Naive thymus-derived CD4-positive, alpha-beta T cell (primary cell): ENCODE data around the gene USH1G. TPM values are rescaled to one million over a fixed set of nuclear protein-coding genes. Genes with fewer than 3 reads are reported as not detected.

Experiments used
- ATAC-seq: fragments of 150-1000 bp; cut with Tn5 transposase; 2 replicates; pipeline ENCODE4 v1.10.0; 2021; ENCODE audit warnings: mild to moderate bottlenecking, moderate library complexity
- CTCF ChIA-PET: fragments of 350-600 bp; sonication (Branson Sonifier 250); formaldehyde crosslinking; loops from one replicate; lab custom pipeline; 2021; ENCODE audit warnings: antibody characterized with exemption; lab: Charles Lee
- POLR2A ChIA-PET: fragments of 350-600 bp; sonication (Branson Sonifier 250); formaldehyde crosslinking; loops from one replicate; lab custom pipeline; 2021; ENCODE audit warnings: antibody characterized with exemption, inconsistent platforms; lab: Charles Lee
- DNase-seq, 9 donors: peaks; one replicate each; pipeline versions ENCODE4 v3.0.0 to v3.0.0-alpha.2; 2020 to 2022; ENCODE audit warnings: mixed read lengths in 1 of 9
- H3K27ac ChIP-seq: one replicate; pipeline ENCODE4 v1.7.0; 2013; ENCODE audit warnings: mild to moderate bottlenecking, low read depth, low read length, moderate library complexity
- H3K27me3 ChIP-seq, 2 donors: one replicate each; pipeline ENCODE4 v1.7.0; 2013; ENCODE audit warnings: low read length in 2 of 2, mild to moderate bottlenecking in 2 of 2, moderate library complexity in 2 of 2; ENCODE audit not compliant: control insufficient read depth in 2 of 2, insufficient read depth in 2 of 2
- H3K36me3 ChIP-seq, 3 experiments: 1 replicate in 2 of 3; 2 replicates in 1 of 3; pipeline ENCODE4 v1.7.0; 2013; ENCODE audit warnings: low read length in 3 of 3, mild to moderate bottlenecking in 3 of 3, moderate library complexity in 1 of 3; ENCODE audit not compliant: insufficient read depth in 3 of 3, control insufficient read depth in 2 of 3
- H3K4me1 ChIP-seq, 2 donors: one replicate each; pipeline ENCODE4 v1.7.0; 2013; ENCODE audit warnings: low read length in 2 of 2, mild to moderate bottlenecking in 2 of 2, moderate library complexity in 1 of 2; ENCODE audit not compliant: control insufficient read depth in 2 of 2, insufficient read depth in 2 of 2
- H3K4me3 ChIP-seq: 2 replicates; pipeline ENCODE4 v1.7.0; 2013; ENCODE audit warnings: mild to moderate bottlenecking, low read length
- H3K9me3 ChIP-seq, 3 experiments: 1 replicate in 2 of 3; 2 replicates in 1 of 3; pipeline ENCODE4 v1.7.0; 2013; ENCODE audit warnings: low read length in 3 of 3; ENCODE audit not compliant: control insufficient read depth in 2 of 3
- H3K27ac Mint-ChIP-seq, 9 donors: one replicate each; pipeline ENCODE4 v1.8.0; 2020 to 2022; ENCODE audit warnings: mixed read lengths in 9 of 9, mild to moderate bottlenecking in 8 of 9, moderate library complexity in 5 of 9, inconsistent platforms in 2 of 9
- H3K27me3 Mint-ChIP-seq, 5 donors: one replicate each; pipeline ENCODE4 v1.8.0; 2021 to 2022; ENCODE audit warnings: mixed read lengths in 5 of 5, mild to moderate bottlenecking in 1 of 5
- H3K36me3 Mint-ChIP-seq, 5 donors: one replicate each; pipeline ENCODE4 v1.8.0; 2020 to 2022; ENCODE audit warnings: mixed read lengths in 5 of 5, mild to moderate bottlenecking in 3 of 5, inconsistent platforms in 1 of 5
- H3K4me1 Mint-ChIP-seq, 7 donors: one replicate each; pipeline ENCODE4 v1.8.0; 2020 to 2022; ENCODE audit warnings: mixed read lengths in 7 of 7, mild to moderate bottlenecking in 3 of 7, inconsistent platforms in 1 of 7
- H3K4me3 Mint-ChIP-seq, 10 donors: one replicate each; pipeline ENCODE4 v1.8.0; 2020 to 2022; ENCODE audit warnings: mild to moderate bottlenecking in 10 of 10, mixed read lengths in 10 of 10, moderate library complexity in 6 of 10, inconsistent platforms in 2 of 10
- H3K9me3 Mint-ChIP-seq, 11 donors: one replicate each; pipeline ENCODE4 v1.8.0; 2020 to 2022; ENCODE audit warnings: mixed read lengths in 11 of 11, mild to moderate bottlenecking in 4 of 11, inconsistent platforms in 1 of 11, moderate library complexity in 1 of 11
- intact Hi-C, 2 donors: fragments of 100-400 bp; cut with micrococcal nuclease; formaldehyde crosslinking; loops; one replicate each; pipeline ENCODE4 v1.15.1; 2023
- polyA plus RNA-seq, 2 donors: library from polyadenylated mRNA; unstranded; fragments of 300-500 nt; fragmentation: Illumina TruSeq; gene quantifications; one replicate each; pipeline ENCODE4 v1.2.3, GENCODE V29; 2021
- total RNA-seq, 6 experiments: library from RNA in 5 of 6; stranded (reverse) in 5 of 6; gene quantifications; 1 replicate in 5 of 6; 2 replicates in 1 of 6; pipeline ENCODE4 v1.2.3 and lab custom pipeline; 2021 to 2026

Gene USH1G
- total and polyA plus RNA-seq, 7 experiments from 2014 or later, result not detected

DNA sequence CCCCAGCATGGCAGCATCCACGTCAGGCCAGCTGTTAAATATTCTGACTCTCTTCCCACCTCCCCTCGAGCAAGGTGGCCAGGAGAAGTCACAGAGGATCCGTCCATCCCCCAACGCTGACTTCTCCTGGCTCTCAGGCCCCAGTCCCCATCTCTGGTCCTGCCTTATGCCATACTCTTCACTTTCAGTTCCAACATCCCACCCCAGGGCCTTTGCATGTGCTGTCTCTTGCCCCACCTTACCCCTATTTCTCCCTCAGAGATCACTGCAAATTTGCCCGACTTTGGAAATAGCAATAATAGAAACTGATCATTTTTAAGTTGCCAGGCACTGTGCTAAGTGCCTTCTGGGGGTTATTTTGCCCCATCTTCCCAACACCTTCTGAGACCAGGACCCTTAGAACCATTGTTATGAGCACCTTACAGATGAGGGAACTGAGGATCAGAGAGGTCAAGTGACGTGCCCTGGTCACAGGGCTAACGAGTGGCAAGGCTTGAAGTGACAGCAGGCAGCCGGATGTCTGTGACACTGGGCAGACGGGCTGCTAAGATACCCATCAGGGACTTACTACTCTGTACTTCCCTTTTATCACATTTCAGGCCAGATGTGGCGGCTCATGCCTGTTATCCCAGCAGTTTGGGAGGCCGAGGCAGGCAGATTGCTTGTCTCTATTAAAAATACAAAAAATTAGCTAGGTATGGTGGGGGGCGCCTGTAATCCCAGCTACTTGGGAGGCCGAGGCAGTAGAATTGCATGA is 31.8 kb upstream of the USH1G start:
- Mint-ChIP-seq H3K27me3 (peaks cover 0 to 6% (median 0%) of the 10 kb centered on the region in 5 donors), H3K36me3 (peaks cover 0 to 4% (median 0%) of the 10 kb centered on the region in 5 donors), H3K27ac (peak overlapping the region in 2 of 9 donors; percentile 25 to 36), H3K4me1 (no peaks in the 10 kb centered on the region), H3K4me3 (no peak overlapping the region), H3K9me3 (no peaks in the 10 kb centered on the region)
- CTCF ChIA-PET, result no interaction called here
- intact Hi-C loops, result loop anchor here (5.0 kb wide), 2 partner anchors 163 to 213 kb away; no protein-coding TSS in a partner anchor
- H3K27me3 ChIP-seq, result no peaks in the 10 kb centered on the region
- POLR2A ChIA-PET, result no interaction called here
- H3K27ac ChIP-seq, result no peak overlapping the region
- H3K9me3 ChIP-seq, result no peaks in the 10 kb centered on the region
- H3K4me1 ChIP-seq, result no peaks in the 10 kb centered on the region
- no peaks in the 10 kb centered on the region for H3K36me3 ChIP-seq
- DNase-seq, result no peak
- H3K4me3 ChIP-seq, result no peak overlapping the region
- no peak for ATAC-seq

DNA sequence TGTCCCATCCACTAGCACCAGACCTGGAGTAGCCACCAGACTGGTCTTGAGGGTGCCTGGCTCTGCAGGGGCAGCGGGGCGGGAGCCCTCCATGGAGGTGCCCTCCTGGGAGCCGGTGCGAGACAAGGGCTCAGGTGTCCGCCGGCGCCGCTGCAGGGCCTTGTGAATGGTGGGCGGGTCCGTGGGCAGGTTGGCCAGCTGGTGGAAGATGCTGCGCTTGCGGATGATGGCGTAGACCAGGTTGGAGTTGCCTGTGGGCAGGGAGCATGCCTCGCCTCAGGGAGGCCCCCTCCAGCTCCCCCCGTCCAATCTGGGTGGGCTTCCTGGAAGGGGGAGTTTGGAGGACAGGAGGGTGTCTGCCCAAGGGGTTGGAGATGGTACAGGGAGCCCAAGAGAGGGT is 31.1 kb upstream of the USH1G start:
- DNase-seq (no peak), ATAC-seq (no peak)
- H3K36me3 ChIP-seq, result no peaks in the 10 kb centered on the region
- no peak overlapping the region for H3K27ac Mint-ChIP-seq
- H3K4me1 ChIP-seq, result no peaks in the 10 kb centered on the region
- no peaks in the 10 kb centered on the region for H3K27me3 ChIP-seq
- H3K36me3 Mint-ChIP-seq, result peaks cover 0 to 4% (median 0%) of the 10 kb centered on the region in 5 donors
- H3K27me3 Mint-ChIP-seq, result peaks cover 0 to 4% (median 0%) of the 10 kb centered on the region in 5 donors
- no peak overlapping the region for H3K4me3 Mint-ChIP-seq
- no peak overlapping the region for H3K4me3 ChIP-seq
- H3K9me3 Mint-ChIP-seq, result no peaks in the 10 kb centered on the region
- H3K27ac ChIP-seq, result no peak overlapping the region
- ChIA-PET CTCF (no interaction called here), POLR2A (no interaction called here)
- no peaks in the 10 kb centered on the region for H3K4me1 Mint-ChIP-seq
- intact Hi-C loops, result no loop called here
- H3K9me3 ChIP-seq, result no peaks in the 10 kb centered on the region

DNA sequence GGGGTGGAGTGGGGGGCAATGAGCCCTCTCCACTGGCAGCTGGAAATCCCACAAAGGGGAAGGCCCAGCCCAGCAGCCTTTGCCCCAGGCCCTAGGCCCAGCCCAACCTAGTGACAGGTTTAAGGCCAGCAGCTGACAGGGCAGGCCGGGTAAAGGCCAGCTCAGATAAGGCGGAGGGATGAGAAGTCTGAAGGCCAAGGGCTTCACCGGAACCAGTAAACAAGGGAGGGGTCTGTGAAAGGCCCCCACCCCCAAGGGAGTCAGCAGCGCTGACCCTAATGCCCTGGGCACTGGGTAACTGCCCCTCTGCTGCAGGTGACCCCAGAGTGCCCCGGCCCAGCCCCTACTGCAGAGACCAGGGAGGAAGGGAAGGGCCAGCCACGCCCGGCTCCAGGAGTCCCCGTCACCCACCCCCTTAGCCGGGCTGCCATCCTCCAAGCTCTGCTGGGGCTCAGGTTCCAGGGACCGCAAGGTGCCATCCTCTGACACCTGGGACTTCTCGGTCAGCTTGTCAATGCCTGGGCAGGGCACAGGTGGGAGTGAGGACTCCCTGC is 30.2 kb upstream of the USH1G start:
- Histone ChIP-seq H3K9me3 (no peaks in the 10 kb centered on the region), H3K27me3 (no peaks in the 10 kb centered on the region)
- ATAC-seq, result no peak

DNA sequence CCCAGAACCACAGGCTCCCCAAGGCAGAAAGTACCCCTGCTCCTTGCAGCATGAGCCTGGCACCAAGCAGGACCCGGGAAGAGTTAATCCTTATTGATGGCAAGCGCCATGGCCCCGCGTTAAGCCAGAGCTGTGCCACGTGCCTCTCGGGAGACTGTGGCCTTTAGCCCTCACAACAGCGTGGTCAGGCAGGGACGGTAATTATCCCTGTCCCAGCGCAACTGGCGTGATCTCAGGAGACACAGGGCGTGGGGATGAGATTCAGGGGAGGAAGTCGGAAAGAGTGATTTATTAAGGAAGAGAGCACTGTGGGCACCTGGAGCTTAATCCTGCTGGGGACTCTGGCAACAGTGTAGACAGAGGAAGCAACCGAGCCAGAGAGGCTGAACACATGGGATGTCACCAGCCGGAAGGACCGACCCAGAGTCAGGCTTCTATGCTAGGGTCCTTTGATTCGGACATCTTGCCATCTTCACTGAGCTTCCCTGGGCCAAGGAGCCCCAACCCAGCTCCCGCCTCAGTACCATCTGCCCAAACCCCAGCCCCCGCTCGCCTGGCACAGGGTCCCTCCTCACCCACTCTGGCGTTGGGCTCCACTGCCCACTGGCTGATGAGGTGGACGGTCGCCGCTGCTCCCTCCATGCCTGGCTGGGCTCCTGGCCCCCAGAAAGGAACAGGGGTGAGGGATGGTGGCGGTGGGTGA is 29.5 kb upstream of the USH1G start:
- no peak for ATAC-seq
- Mint-ChIP-seq H3K4me3 (no peak overlapping the region), H3K9me3 (no peaks in the 10 kb centered on the region), H3K27ac (no peak overlapping the region), H3K4me1 (no peaks in the 10 kb centered on the region), H3K36me3 (peaks cover 0 to 4% (median 0%) of the 10 kb centered on the region in 5 donors), H3K27me3 (peaks cover 0 to 6% (median 0%) of the 10 kb centered on the region in 5 donors)
- Histone ChIP-seq H3K9me3 (no peaks in the 10 kb centered on the region), H3K4me3 (no peak overlapping the region), H3K4me1 (no peaks in the 10 kb centered on the region), H3K27ac (no peak overlapping the region), H3K36me3 (no peaks in the 10 kb centered on the region), H3K27me3 (no peaks in the 10 kb centered on the region)
- intact Hi-C loops, result no loop called here
- ChIA-PET POLR2A (no interaction called here), CTCF (interaction anchor here (1.2 kb wide), 1 partner anchor 8 kb away, joined by 3 read pairs; no protein-coding TSS in a partner anchor)
- no peak for DNase-seq

More for the DNA sequence above, 30.2 kb upstream of the USH1G start:
- H3K4me1 ChIP-seq, result no peaks in the 10 kb centered on the region
- Mint-ChIP-seq H3K4me1 (no peaks in the 10 kb centered on the region), H3K27ac (no peak overlapping the region), H3K36me3 (peaks cover 0 to 4% (median 0%) of the 10 kb centered on the region in 5 donors), H3K4me3 (no peak overlapping the region), H3K9me3 (no peaks in the 10 kb centered on the region), H3K27me3 (peaks cover 0 to 4% (median 0%) of the 10 kb centered on the region in 5 donors)
- no peaks in the 10 kb centered on the region for H3K36me3 ChIP-seq
- H3K4me3 ChIP-seq, result no peak overlapping the region
- ChIA-PET CTCF (interaction anchor here (0.6 to 1.2 kb wide), 2 partner anchors 7 to 149 kb away, joined by 3 read pairs; no protein-coding TSS in a partner anchor), POLR2A (no interaction called here)
- no peak overlapping the region for H3K27ac ChIP-seq
- intact Hi-C loops, result no loop called here
- DNase-seq, result no peak

DNA sequence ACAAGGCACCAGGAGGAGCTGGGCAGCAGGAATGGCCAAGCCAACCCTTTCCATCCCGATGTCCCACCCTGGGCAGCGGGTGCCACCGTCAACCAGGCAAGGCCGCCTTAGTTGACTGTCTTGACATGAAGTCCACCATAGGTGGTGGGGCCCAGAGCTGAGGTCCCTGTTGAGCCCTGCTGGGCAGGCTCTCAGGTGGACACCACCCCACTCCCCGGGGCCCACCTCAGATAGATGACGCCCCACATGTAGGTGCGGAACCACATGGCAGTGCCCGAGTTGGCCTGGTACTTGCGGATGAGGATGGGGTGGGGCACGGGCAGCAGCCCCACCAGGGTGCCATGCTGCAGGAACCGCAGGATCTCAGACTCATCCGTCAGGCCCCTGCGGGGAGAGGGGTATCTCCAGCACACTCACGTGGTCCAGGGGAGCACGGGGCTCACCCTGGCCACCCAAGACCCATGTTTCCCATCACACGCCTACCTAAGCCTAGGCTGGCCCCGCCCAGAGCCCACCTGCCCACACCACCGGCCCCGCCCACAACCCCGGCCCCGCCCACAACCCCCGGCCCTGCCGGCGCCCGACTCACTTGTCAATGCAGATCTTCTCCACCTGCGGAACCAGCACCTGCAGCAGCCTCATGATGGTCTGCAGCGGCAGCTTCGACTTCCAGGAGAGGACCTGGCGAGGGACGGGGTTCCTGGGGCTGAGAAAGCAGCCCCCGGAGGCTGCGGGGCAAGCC is 28.8 kb upstream of the USH1G start:
- no peak overlapping the region for H3K4me3 ChIP-seq
- peaks cover 0 to 6% (median 0%) of the 10 kb centered on the region in 5 donors for H3K27me3 Mint-ChIP-seq
- H3K36me3 ChIP-seq, result no peaks in the 10 kb centered on the region
- no peak overlapping the region for H3K27ac ChIP-seq
- intact Hi-C loops, result no loop called here
- no peaks in the 10 kb centered on the region for H3K9me3 ChIP-seq
- no peaks in the 10 kb centered on the region for H3K9me3 Mint-ChIP-seq
- no peaks in the 10 kb centered on the region for H3K27me3 ChIP-seq
- no peaks in the 10 kb centered on the region for H3K4me1 Mint-ChIP-seq
- CTCF ChIA-PET, result interaction anchor here (1.2 kb wide), 1 partner anchor 8 kb away, joined by 3 read pairs; no protein-coding TSS in a partner anchor
- no peak overlapping the region for H3K4me3 Mint-ChIP-seq
- ATAC-seq (no peak), DNase-seq (no peak)
- H3K27ac Mint-ChIP-seq, result no peak overlapping the region
- POLR2A ChIA-PET, result no interaction called here
- H3K36me3 Mint-ChIP-seq, result peaks cover 0 to 4% (median 0%) of the 10 kb centered on the region in 5 donors
- no peaks in the 10 kb centered on the region for H3K4me1 ChIP-seq

DNA sequence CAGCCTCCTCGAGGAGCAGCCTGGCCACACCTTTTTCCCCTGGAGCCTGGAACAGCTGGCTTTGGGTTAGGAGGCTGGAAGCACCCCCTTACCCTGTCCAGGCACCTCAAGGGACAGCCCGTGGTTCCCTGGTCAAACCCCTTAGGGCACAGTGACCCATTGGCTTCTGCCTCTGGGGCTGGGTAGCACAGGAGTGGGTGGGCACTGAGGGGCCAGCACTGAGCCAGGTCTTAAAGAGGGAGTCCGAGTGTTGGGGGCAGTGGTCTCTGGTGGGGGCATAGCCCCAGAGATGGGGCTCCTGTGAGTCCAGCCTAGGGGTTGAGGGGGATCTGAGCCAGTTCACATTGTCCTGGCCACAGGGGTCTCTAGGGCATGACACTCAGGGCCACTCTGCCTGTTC is 28.0 kb upstream of the USH1G start:
- intact Hi-C loops, result no loop called here
- POLR2A ChIA-PET, result no interaction called here
- no peaks in the 10 kb centered on the region for H3K9me3 ChIP-seq

More for the DNA sequence above, 28.0 kb upstream of the USH1G start:
- DNase-seq (no peak), ATAC-seq (no peak)
- Histone ChIP-seq H3K27me3 (no peaks in the 10 kb centered on the region), H3K4me3 (no peak overlapping the region), H3K27ac (no peak overlapping the region), H3K4me1 (no peaks in the 10 kb centered on the region), H3K36me3 (no peaks in the 10 kb centered on the region)
- Mint-ChIP-seq H3K4me1 (no peaks in the 10 kb centered on the region), H3K27ac (no peak overlapping the region), H3K9me3 (no peaks in the 10 kb centered on the region), H3K36me3 (peaks cover 0 to 4% (median 0%) of the 10 kb centered on the region in 5 donors), H3K27me3 (peaks cover 0 to 4% (median 0%) of the 10 kb centered on the region in 5 donors), H3K4me3 (no peak overlapping the region)
- CTCF ChIA-PET, result no interaction called here
